ENCODE data around the gene KIF21B. TPM values are rescaled to one million over a fixed set of nuclear protein-coding genes. Genes with fewer than 3 reads are reported as not detected.

KIF21B gene
- total RNA-seq, 1 donor from 2014 or later, result 7.6 TPM

GRCh38 chr1:201008666-201009360 lies 14.7 kb downstream of the KIF21B start:
- no peaks in the 10 kb centered on the region for H3K36me3 Mint-ChIP-seq
- DNase-seq (ENCODE audit: extremely low spot score, unreplicated experiment), result no peak
- H3K4me1 Mint-ChIP-seq (ENCODE audit: unreplicated experiment), result peaks cover 11% of the 10 kb centered on the region
- H3K27ac Mint-ChIP-seq, result no peak overlapping the region
- no peak for TF ChIP-seq CTCF (conservative IDR thresholded peaks at IDR 0.05)
- H3K4me3 Mint-ChIP-seq, result no peak overlapping the region
- H3K9me3 Mint-ChIP-seq, result no peaks in the 10 kb centered on the region
- H3K27me3 Mint-ChIP-seq, result no peaks in the 10 kb centered on the region

- Mint-ChIP-seq H3K27ac (no peak overlapping the region), H3K9me3 (no peaks in the 10 kb centered on the region), H3K4me1 (ENCODE audit: unreplicated experiment) (peaks cover 11% of the 10 kb centered on the region), H3K27me3 (no peaks in the 10 kb centered on the region), H3K4me3 (no peak overlapping the region), H3K36me3 (no peaks in the 10 kb centered on the region)
- TF ChIP-seq CTCF (conservative IDR thresholded peaks at IDR 0.05), result no peak
- no peak for DNase-seq (ENCODE audit: extremely low spot score, unreplicated experiment)
These were observed 16.0 kb downstream of the KIF21B start for GRCh38 chr1:201007481-201007880.

GRCh38 chr1:201006450-201006849 lies 17.1 kb downstream of the KIF21B start:
- H3K27ac Mint-ChIP-seq, result no peak overlapping the region
- peaks cover 11% of the 10 kb centered on the region for H3K4me1 Mint-ChIP-seq (ENCODE audit: unreplicated experiment)
- no peak for TF ChIP-seq CTCF (conservative IDR thresholded peaks at IDR 0.05)
- no peak overlapping the region for H3K4me3 Mint-ChIP-seq
- no peaks in the 10 kb centered on the region for H3K27me3 Mint-ChIP-seq
- no peaks in the 10 kb centered on the region for H3K9me3 Mint-ChIP-seq
- no peak for DNase-seq (ENCODE audit: extremely low spot score, unreplicated experiment)
- H3K36me3 Mint-ChIP-seq, result no peaks in the 10 kb centered on the region

GRCh38 chr1:201004732-201005131 lies 18.8 kb downstream of the KIF21B start:
- H3K27ac Mint-ChIP-seq, result no peak overlapping the region
- no peak overlapping the region for H3K4me3 Mint-ChIP-seq
- H3K9me3 Mint-ChIP-seq, result no peaks in the 10 kb centered on the region
- no peak for DNase-seq (ENCODE audit: extremely low spot score, unreplicated experiment)
- H3K4me1 Mint-ChIP-seq (ENCODE audit: unreplicated experiment), result peaks cover 6% of the 10 kb centered on the region
- no peaks in the 10 kb centered on the region for H3K36me3 Mint-ChIP-seq
- TF ChIP-seq CTCF (conservative IDR thresholded peaks at IDR 0.05), result no peak
- no peaks in the 10 kb centered on the region for H3K27me3 Mint-ChIP-seq

- H3K36me3 Mint-ChIP-seq, result no peaks in the 10 kb centered on the region
- TF ChIP-seq CTCF (conservative IDR thresholded peaks at IDR 0.05), result no peak
- no peak overlapping the region for H3K27ac Mint-ChIP-seq
- no peak overlapping the region for H3K4me3 Mint-ChIP-seq
- H3K27me3 Mint-ChIP-seq, result no peaks in the 10 kb centered on the region
- no peaks in the 10 kb centered on the region for H3K9me3 Mint-ChIP-seq
- peaks cover under 1% of the 10 kb centered on the region for H3K4me1 Mint-ChIP-seq (ENCODE audit: unreplicated experiment)
- DNase-seq (ENCODE audit: extremely low spot score, unreplicated experiment), result no peak
These were observed 19.4 kb downstream of the KIF21B start for GRCh38 chr1:201004154-201004553.
